DOHH2 (cell line): ENCODE data around the gene SMG5.

ENCODE experiments used
- H3F3A ChIP-seq: fragments of 200-600 bp; sonication (generic), shearing (Covaris generic); 2 replicates; pipeline ENCODE4 v1.6.0; 2016; ENCODE audit warnings: antibody characterized with exemption, mild to moderate bottlenecking; ENCODE audit not compliant: control insufficient read depth, insufficient read depth
- H3K27ac ChIP-seq: fragments of 200-600 bp; sonication (generic); 2 replicates; pipeline ENCODE4 v1.5.1; 2014; ENCODE audit warnings: low read depth, mild to moderate bottlenecking, low read length, moderate library complexity
- H3K27me3 ChIP-seq: fragments of 200-600 bp; sonication (generic); 2 replicates; pipeline ENCODE4 v1.6.1; 2014; ENCODE audit warnings: mild to moderate bottlenecking, low read length, mixed read lengths; ENCODE audit not compliant: control insufficient read depth
- H3K36me3 ChIP-seq: fragments of 200-600 bp; sonication (generic); 2 replicates; pipeline ENCODE4 v1.6.1; 2014; ENCODE audit warnings: mild to moderate bottlenecking, low read length, moderate library complexity, mixed read lengths; ENCODE audit not compliant: control insufficient read depth
- H3K4me1 ChIP-seq: fragments of 200-600 bp; sonication (generic); 2 replicates; pipeline ENCODE4 v1.6.1; 2014; ENCODE audit warnings: mild to moderate bottlenecking, low read length, mixed read lengths; ENCODE audit not compliant: control insufficient read depth
- H3K4me2 ChIP-seq: fragments of 200-600 bp; sonication (generic); 2 replicates; pipeline ENCODE4 v1.6.0; 2014; ENCODE audit warnings: mild to moderate bottlenecking, low read length, moderate library complexity
- H3K4me3 ChIP-seq: fragments of 200-600 bp; sonication (generic); 2 replicates; pipeline ENCODE4 v1.5.1; 2014; ENCODE audit warnings: mild to moderate bottlenecking, low read length, mixed read lengths
- H3K79me2 ChIP-seq: fragments of 200-600 bp; sonication (generic); 2 replicates; pipeline ENCODE4 v1.6.1; 2014; ENCODE audit warnings: mild to moderate bottlenecking, low read length, mixed read lengths; ENCODE audit not compliant: control insufficient read depth
- H3K9me2 ChIP-seq: fragments of 200-600 bp; sonication (generic); replicated peaks from 2 replicates; pipeline ENCODE4 v1.6.1; 2014; ENCODE audit warnings: mild to moderate bottlenecking, low read length, mixed read lengths; ENCODE audit not compliant: control insufficient read depth
- H3K9me3 ChIP-seq: fragments of 200-600 bp; sonication (generic); 2 replicates; pipeline ENCODE4 v1.6.1; 2014; ENCODE audit warnings: antibody characterized with exemption, low read length, mixed read lengths; ENCODE audit not compliant: control insufficient read depth, insufficient read depth
- H4K20me1 ChIP-seq: fragments of 200-600 bp; sonication (generic); 2 replicates; pipeline ENCODE4 v1.6.0; 2014; ENCODE audit warnings: low read depth, mild to moderate bottlenecking, antibody characterized with exemption, low read length, moderate library complexity; ENCODE audit not compliant: control insufficient read depth, insufficient read depth
- EZH2phosphoT487 ChIP-seq: fragments of 200-600 bp; sonication (generic); IDR thresholded peaks from 2 replicates; pipeline ENCODE4 v1.6.1; 2017; ENCODE audit warnings: borderline replicate concordance, mild to moderate bottlenecking, antibody characterized with exemption, low read length, moderate library complexity, mixed read lengths
- TF ChIP-seq, protein P1 (sequence below): fragments of 200-600 bp; sonication (generic); IDR thresholded peaks from one replicate; pipeline ENCODE4 v1.5.1; 2014; ENCODE audit warnings: antibody characterized with exemption, mild to moderate bottlenecking, low read depth, low read length; ENCODE audit not compliant: poor library complexity, severe bottlenecking

Gene SMG5

DNA sequence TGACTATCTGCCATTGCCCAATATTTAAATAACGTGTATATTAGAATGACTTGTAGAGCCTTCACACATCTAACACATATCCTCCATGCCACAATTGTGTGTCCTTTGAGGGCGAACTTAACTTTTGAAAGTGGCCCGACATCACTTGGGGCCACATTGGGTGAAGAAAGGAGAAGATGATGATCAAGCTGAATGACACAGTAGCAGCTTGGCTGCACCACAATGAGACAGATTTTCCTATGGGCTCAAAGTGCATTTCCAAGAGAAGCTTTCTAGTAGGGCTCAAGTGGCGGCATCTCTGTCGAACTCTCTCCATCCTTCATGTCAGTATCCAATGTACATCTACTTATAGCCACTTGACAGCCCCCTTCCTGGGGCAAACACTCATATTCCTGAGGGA lies 44.4 kb downstream of the SMG5 start:
- peaks cover 46% of the 10 kb centered on the region for H3K36me3 ChIP-seq
- H3K9me3 ChIP-seq = no peaks in the 10 kb centered on the region
- H3K9me2 ChIP-seq = no peaks in the 10 kb centered on the region
- peaks cover 9% of the 10 kb centered on the region; the same call in 1 of the 2 replicates for H3K4me1 ChIP-seq
- no peaks in the 10 kb centered on the region for H3K27me3 ChIP-seq
- no peaks in the 10 kb centered on the region for H3K79me2 ChIP-seq
- no peaks in the 10 kb centered on the region for H3F3A ChIP-seq
- no peaks in the 10 kb centered on the region for H4K20me1 ChIP-seq
- TF ChIP-seq, protein P1, sequence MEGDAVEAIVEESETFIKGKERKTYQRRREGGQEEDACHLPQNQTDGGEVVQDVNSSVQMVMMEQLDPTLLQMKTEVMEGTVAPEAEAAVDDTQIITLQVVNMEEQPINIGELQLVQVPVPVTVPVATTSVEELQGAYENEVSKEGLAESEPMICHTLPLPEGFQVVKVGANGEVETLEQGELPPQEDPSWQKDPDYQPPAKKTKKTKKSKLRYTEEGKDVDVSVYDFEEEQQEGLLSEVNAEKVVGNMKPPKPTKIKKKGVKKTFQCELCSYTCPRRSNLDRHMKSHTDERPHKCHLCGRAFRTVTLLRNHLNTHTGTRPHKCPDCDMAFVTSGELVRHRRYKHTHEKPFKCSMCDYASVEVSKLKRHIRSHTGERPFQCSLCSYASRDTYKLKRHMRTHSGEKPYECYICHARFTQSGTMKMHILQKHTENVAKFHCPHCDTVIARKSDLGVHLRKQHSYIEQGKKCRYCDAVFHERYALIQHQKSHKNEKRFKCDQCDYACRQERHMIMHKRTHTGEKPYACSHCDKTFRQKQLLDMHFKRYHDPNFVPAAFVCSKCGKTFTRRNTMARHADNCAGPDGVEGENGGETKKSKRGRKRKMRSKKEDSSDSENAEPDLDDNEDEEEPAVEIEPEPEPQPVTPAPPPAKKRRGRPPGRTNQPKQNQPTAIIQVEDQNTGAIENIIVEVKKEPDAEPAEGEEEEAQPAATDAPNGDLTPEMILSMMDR = no peak
- no peak for TF ChIP-seq EZH2phosphoT487
- H3K4me2 ChIP-seq = no peak overlapping the region
- no peak overlapping the region for H3K4me3 ChIP-seq
- no peak overlapping the region for H3K27ac ChIP-seq

DNA sequence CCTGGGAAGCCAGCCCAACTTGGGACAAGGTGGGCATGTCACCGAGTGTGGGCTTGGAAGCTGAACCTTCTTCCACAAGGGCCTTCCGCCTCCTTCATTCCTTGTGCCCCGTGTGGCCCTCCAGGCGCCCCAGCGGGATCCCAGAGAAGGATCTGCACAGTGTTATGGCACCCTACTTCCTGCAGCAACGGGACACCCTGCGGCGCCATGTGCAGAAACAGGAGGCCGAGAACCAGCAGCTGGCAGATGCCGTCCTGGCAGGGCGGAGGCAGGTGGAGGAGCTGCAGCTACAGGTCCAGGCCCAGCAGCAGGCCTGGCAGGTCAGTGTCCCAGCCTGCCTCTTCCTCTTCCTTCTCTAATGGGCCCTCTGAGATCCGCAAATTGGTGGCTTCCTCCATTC lies 46.5 kb downstream of the SMG5 start:
- Histone ChIP-seq H3K27ac (no peak overlapping the region), H4K20me1 (no peaks in the 10 kb centered on the region), H3K4me3 (no peak overlapping the region), H3K36me3 (peaks cover 46% of the 10 kb centered on the region), H3K9me2 (no peaks in the 10 kb centered on the region), H3K27me3 (no peaks in the 10 kb centered on the region), H3K79me2 (no peaks in the 10 kb centered on the region), H3K4me1 (peaks cover 4% of the 10 kb centered on the region; the same call in 1 of the 2 replicates), H3K4me2 (no peak overlapping the region), H3F3A (no peaks in the 10 kb centered on the region), H3K9me3 (no peaks in the 10 kb centered on the region)
- TF ChIP-seq EZH2phosphoT487 = no peak
- TF ChIP-seq, protein P1 = no peak

DNA sequence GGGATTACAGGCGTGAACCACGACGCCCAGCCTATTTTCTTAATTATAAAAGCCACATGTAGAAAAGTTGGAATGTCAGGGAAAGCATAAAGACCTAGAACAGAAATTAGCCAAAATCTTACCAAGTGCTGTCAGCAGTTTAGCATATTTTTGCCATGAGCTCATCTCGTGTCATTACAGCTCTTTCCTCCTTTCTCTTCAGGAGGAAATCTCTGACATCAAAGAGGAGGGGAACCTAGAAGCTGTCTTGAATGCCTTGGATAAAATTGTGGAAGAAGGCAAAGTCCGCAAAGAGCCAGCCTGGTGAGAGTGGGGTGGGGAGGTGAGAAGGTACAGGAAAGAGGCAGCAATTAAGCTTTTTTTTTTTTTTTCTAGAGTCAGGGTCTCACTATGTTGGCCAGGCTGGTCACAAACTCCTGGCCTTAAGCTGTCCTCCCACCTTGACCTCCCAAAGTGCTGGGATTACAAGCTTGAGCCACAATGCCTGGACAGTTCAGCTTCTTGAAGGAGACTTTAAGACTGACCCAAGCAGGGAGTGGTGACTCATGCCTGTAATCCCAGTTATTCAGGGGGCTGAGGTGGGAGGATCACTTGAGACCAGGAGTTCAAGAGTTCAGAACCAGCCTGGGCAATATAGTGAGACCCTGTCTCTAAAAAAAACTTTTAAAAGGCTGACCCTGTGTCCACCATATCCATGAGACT lies 49.0 kb downstream of the SMG5 start:
- Histone ChIP-seq H3K36me3 (peaks cover 38% of the 10 kb centered on the region), H3K79me2 (no peaks in the 10 kb centered on the region), H4K20me1 (no peaks in the 10 kb centered on the region), H3K4me1 (no peaks in the 10 kb centered on the region), H3F3A (no peaks in the 10 kb centered on the region), H3K9me2 (no peaks in the 10 kb centered on the region), H3K9me3 (no peaks in the 10 kb centered on the region), H3K4me3 (no peak overlapping the region), H3K27ac (no peak overlapping the region), H3K4me2 (no peak overlapping the region), H3K27me3 (no peaks in the 10 kb centered on the region)
- TF ChIP-seq, protein P1 = no peak
- TF ChIP-seq EZH2phosphoT487 = no peak
